ENCODE data around the gene PAQR3.

The PAQR3 gene

DNA sequence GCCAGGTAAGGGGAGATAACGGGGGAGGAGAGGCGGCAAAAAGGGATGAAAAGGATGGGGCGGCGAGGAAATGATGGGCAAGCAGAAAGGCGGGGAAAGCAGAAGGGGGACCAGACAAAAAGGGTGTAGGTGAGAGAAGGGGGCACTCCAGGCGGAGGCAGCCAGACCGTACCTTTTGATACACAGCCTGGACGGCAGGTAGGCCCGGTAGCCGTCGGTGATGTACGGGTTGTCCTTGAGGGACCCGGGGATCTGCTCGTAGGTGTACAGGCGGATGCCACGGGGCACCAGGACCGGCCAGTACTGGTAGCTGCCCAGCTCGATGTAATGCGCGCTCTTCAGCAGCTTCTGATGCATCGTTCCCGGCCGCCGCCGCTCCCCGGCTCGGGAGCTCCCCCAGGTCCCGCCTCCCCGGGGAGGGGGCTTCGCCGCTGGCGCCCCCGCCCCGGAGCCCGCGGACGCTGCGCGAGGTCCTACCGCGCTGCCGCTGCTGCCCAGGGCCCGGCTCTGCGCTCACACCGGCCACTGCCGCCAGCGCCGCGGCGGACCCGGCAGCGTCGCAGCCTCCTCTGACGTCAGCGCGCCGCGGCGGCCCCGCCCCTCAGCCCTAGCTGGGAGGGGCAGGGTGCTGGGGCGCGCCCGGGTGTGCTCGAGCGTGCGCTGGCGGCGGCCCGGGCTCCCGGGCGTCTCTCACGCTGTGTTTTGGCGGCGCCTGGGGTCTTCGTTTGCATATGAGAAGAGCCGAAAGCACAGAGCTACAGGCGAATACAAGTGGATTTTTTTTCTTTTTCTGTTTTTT lies at the start of gene PAQR3:
Gene PAQR3, minus strand, starts transcription at position 571 of the 799 bp plus-strand sequence. Its CDS starts 214 bp downstream, at position 357.
- peak; percentile 75 for DNase-seq

- DNase-seq: no peak
Observed at GRCh38 chr4:78987683-78988082, 48.4 kb upstream of the PAQR3 start.

- DNase-seq: no peak
Observed at GRCh38 chr4:78984593-78984992, 45.4 kb upstream of the PAQR3 start.

GRCh38 chr4:78975865-78976264 lies 36.6 kb upstream of the PAQR3 start:
- no peak for DNase-seq

GRCh38 chr4:78971776-78972175 lies 32.5 kb upstream of the PAQR3 start:
- DNase-seq: no peak

- no peak for DNase-seq
Observed at GRCh38 chr4:78971326-78971725, 32.1 kb upstream of the PAQR3 start.

DNA sequence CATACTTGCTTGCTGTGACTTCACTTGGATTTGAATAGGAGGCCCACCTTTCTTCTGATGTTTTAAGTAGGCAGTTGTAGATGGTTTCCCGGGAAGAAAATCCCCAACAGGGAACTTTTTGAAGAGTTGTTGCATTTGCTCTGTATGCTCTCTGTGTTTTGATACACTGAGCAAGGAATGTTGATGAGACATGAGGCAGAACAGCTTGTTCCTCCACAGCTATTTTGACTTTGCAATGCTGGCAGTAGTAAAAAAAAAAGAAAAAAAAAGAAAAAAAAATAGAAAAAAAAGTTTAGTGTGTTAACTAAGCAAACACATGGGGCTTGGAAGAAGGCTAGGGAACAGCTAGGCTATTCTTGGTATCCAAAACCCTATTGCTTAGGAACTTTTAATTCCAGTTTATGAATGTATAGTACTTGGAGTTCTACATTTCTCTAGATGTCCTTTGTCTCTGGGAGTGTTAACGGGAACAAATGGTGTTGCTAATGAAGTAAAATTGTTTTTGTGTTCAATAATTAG lies 23.4 kb upstream of the PAQR3 start:
- no peak for DNase-seq

- DNase-seq: no peak
Observed at GRCh38 chr4:78960926-78961325, 21.7 kb upstream of the PAQR3 start.

GRCh38 chr4:78956975-78957374 lies 17.7 kb upstream of the PAQR3 start:
- no peak for DNase-seq

DNA sequence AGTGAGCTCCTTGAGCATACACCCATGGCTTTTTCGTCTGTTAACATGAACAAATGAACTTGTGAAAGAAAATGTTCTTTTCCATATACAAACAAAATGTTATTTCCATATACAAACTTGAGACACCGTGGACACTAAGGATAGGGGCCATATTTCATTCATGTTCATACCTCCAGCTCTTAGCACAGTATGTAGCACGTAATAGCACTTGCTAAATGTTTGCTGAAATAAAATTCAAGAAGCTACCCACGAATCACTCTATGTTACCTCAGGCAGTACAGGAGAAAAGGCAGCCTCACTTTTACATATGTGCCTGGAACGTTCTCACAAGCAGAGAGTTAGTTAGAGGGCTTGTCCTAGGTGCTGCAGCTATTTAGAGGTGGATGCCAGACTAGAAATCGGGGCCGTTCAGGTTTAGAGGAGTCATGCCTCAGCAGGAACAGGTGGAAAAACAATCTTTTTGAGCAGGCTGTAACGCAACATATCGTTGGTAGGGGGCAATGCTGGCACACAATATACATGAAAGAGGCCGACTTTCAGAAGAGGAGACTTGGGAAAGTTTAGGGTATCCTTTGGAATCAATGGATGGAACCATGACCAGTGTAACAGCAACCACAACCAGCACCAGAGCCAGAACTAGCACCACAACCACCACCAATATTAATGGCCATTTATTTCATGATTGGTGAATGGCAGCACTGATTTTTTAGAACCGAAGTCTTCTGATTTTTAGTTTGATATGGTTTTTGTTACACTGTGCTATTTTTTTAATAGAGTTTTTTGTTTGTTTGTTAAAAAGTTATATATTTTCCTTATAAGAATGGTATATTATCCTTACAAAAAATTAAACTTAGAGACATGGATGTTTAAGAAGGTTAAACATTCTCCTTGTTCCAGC lies 14.8 kb upstream of the PAQR3 start:
- peak; percentile 76 for DNase-seq

DNA sequence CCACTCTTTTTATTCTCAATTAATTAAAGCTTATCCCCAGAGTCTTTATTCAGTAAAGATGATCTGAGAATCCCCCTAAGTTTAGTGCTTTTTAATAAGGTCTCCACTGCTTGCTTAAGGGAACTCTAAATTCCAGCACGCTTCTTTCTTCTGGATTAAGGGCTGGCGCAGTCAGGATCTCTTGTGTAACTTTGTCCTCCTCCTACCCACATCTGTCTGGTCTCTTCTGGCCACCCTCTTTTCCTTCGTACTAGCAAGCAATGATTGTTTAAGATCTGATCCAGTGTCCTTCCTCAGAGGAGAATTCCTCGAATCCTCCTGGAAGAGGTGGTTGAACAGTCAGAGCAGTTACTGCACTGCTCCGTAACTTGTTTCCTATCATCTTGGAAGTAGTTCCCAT lies 14.0 kb upstream of the PAQR3 start:
- DNase-seq: no peak

DNA sequence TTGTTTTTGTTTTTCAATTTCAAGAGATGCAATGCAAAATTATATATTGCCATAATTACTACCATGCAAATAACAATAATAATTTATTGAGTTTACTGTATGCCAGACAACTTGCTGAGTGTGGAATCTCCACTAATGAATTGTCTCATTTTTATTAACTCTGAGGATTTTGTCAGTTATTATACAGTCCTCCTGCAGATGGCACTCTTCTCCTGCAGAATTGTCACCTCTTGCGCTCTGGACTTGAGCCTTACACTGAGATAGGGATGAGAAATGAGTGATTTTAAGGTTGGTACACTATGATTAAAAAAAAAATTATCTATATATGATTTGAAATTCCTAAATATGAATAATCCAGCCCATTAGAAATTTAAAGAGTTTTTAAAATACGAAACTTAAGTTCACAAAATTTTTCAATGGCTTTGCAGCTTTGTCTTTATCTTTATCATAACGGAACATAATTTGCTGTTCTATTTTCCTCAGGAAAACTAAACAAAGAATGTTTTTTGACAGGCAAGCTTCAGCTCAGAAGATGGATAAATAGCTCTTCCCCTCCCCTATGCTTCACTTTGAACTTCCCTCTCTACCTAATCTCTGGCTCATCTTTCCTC lies 12.7 kb upstream of the PAQR3 start:
- peak; percentile 58 for DNase-seq

DNA sequence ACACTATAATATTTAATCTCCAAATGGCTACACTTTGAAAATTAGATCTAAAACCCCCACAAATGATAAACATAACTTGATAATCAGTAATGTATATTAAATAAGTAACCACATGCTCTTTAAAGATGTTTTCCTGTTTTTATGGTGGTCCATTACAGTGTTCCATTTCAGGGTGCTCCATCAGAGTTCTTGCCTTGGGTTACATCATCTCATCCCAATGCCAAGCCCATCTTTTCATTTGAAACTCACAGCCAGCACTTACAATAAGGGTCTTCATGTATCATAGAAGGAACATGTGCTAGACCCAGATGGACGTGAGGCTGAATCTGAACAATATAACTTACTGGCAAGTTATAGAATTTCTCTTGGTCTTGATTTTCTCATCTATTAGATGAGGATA lies 10.5 kb upstream of the PAQR3 start:
- DNase-seq: no peak

DNA sequence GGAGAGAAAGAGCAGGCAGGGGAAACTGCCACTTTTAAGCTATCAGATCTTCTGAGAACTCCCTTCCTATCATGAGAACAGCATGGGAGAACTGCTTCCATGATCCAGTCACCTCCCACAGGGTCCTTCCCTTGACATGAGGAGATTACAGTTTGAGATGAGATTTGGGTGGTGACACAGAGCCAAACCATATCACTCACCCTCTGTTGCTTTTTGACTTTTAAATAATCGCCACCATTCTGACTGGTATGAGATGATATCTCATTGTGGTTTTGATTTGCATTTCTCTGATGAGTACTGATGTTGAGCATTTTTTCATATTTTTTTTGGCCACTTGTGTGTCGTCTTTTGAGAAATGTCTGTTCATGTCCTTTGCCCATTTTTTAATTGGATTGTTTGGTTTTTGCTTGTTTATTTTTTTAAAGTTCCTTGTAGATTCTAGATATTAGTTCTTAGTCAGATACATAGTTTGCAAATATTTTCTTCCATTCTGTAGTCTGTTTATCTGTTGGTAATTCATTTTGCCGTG lies 6.5 kb upstream of the PAQR3 start:
- no peak for DNase-seq

DNA sequence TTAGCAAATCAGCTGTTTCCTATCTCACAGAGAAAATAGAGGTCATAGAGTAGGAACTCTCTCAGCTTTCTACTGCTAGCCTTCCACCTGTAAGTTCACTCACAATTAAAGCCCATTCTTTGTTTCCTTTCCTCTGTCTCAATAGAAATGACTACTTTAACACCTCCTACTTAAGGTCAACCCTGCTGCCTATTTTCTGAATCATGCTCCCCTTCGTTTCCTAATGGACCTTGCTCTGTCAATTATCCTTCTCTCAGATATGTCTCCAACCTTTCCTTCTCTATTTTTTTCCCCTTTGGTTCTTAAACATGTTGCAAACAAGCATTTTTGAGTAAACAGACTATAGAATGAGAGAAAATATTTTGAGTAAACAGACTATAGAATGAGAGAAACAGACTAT lies 5.1 kb upstream of the PAQR3 start:
- DNase-seq: no peak

DNA sequence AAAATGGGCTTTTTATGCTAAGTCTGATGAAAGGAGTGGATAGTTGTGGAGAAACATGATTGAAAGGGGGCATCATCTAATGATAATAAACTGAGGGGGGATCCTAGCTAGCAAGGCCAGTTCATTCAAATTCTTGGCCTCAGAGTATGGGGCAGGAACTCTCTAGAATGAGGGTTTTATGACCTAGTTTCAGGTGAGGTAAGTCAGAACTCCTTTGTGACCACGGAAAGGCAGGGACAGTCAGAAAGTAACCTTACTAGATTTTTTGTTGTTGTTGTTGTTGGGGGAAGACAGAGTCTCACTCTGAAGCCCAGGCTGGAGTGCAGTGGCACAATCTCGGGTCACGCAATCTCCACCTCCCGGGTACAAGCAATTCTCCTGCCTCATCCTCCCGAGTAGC lies 1.5 kb upstream of the PAQR3 start:
- no peak for DNase-seq

GRCh38 chr4:78939667-78940008 lies 400 bp upstream of the PAQR3 start:
- peak; percentile 53 for DNase-seq

DNA sequence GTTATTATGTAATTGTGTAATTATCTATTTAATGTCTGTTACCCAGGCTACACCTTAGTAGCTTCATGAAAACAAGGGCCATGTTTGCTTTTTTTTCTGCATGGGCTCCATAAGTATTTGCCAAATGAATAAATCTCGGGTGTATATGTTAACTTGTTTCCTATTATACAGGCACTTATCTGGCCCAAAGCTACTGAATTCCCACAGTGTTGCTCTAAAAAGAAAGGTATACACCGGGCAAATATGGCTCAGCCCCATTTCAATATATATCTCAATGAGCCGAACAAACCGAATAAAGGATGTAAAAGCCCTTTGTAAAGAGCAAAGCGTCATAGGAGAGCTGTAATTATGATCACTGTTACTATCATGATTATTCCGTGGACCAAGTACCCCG lies 767 bp downstream of the PAQR3 start:
- no peak for DNase-seq

DNA sequence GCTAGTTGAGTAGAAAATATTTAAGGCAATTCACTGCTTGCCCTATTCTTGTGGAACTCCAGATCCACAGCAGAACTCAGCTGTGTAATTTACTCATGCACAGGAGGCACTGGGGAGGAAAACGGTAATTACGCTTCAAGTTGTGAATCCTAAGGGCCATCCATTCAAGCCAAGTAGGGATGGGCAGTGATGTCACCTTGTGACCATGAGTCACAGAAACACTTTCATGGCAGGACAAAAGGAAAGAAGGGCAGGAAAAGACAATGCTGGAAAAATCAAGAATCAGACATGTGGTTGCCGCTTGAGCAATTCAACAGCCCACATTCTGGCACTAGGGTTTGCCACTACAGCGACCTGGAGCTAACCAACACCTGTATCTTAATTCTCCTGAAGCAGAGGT lies 1.4 kb downstream of the PAQR3 start:
- no peak for DNase-seq

DNA sequence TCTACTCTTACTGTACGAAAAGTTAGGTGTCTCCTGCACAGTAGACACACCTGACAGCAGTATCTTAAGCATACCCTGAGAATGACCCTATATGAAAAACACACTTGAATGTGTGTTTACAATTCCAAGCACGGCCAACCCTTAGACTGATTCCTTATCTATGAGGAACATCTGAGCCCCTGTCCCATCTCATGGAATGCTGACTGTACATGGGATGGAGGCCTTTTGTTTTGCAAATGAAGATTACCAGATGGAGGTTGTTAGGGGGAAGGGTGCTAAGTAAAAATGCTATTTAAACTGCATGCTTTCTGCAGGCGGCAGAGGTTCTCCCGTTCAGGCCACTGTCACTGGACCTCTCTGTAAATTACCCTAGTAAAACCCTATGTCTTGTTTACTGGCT lies 2.2 kb downstream of the PAQR3 start:
- no peak for DNase-seq

- DNase-seq: no peak
Observed at GRCh38 chr4:78930016-78930629, 9.1 kb downstream of the PAQR3 start.

- no peak for DNase-seq
Observed at GRCh38 chr4:78928835-78929234, 10.4 kb downstream of the PAQR3 start.

GRCh38 chr4:78926826-78927225 lies 12.4 kb downstream of the PAQR3 start:
- no peak for DNase-seq

Data from NCI-H2171 treated with DMSO at 0.1 percent for 48 hours (cell line).